Tibial artery (tissue), 4 donors: ENCODE measurements around the gene GNPTG.

Experiments used
- DNase-seq, 2 donors: peaks; one replicate each; pipeline ENCODE4 v3.0.0-alpha.2; 2019
- H3K27ac ChIP-seq, 2 donors: fragments of 200-600 bp; sonication (generic) in 1 of 2; 1 replicate in 1 of 2; 2 replicates in 1 of 2; pipeline ENCODE4 v1.5.1; 2018 to 2019; ENCODE audit warnings: mild to moderate bottlenecking in 1 of 2
- H3K27me3 ChIP-seq, 2 donors: fragments of 200-600 bp; sonication (generic) in 1 of 2; one replicate each; pipeline versions ENCODE4 v1.5.1 to v1.6.0; 2016 to 2019
- H3K36me3 ChIP-seq, 3 donors: fragments of 200-600 bp; sonication (generic) in 2 of 3; one replicate each; pipeline ENCODE4 v1.5.1; 2016 to 2019; ENCODE audit warnings: mild to moderate bottlenecking in 2 of 3
- H3K4me1 ChIP-seq, 4 donors: fragments of 200-600 bp; sonication (generic) in 2 of 4; 1 replicate in 3 of 4; 2 replicates in 1 of 4; pipeline ENCODE4 v1.5.1; 2016 to 2019
- H3K4me3 ChIP-seq, 2 donors: fragments of 200-600 bp; sonication (generic) in 1 of 2; 1 replicate in 1 of 2; 2 replicates in 1 of 2; pipeline ENCODE4 v1.5.1; 2018 to 2019; ENCODE audit warnings: mild to moderate bottlenecking in 2 of 2
- H3K9me3 ChIP-seq, 3 donors: fragments of 200-600 bp; sonication (generic) in 1 of 3; one replicate each; pipeline ENCODE4 v1.5.1; 2016 to 2019
- CTCF ChIP-seq, 2 experiments: fragments of 200-600 bp in 1 of 2; fragments of 450-650 bp in 1 of 2; IDR thresholded peaks; one replicate each; pipeline ENCODE4 v1.5.1; 2017 to 2019; ENCODE audit warnings: antibody characterized with exemption in 2 of 2, mild to moderate bottlenecking in 1 of 2, moderate library complexity in 1 of 2
- intact Hi-C: fragments of 100-400 bp; cut with DNase I; formaldehyde crosslinking; loops from one replicate; pipeline ENCODE4 v1.15.0; 2023; ENCODE audit warnings: low total_unique reads

The GNPTG gene

GRCh38 chr16:1380195-1380594 is 28.5 kb downstream of the GNPTG start:
- Histone ChIP-seq H3K4me3 (no peak overlapping the region), H3K9me3 (no peaks in the 10 kb centered on the region), H3K4me1 (peaks cover 8 to 28% (median 21%) of the 10 kb centered on the region in 4 donors), H3K27me3 (no peaks in the 10 kb centered on the region), H3K27ac (peak overlapping the region in 1 of 2 donors; percentile 90), H3K36me3 (peaks cover 33 to 65% (median 53%) of the 10 kb centered on the region in 3 donors)
- intact Hi-C loops, result no loop called here
- DNase-seq, result no peak
- no peak for TF ChIP-seq CTCF (IDR thresholded peaks at IDR 0.05)

- Histone ChIP-seq H3K36me3 (peaks cover 33 to 65% (median 46%) of the 10 kb centered on the region in 3 donors), H3K27ac (no peak overlapping the region), H3K4me1 (peaks cover 8 to 28% (median 21%) of the 10 kb centered on the region in 4 donors), H3K9me3 (no peaks in the 10 kb centered on the region), H3K27me3 (no peaks in the 10 kb centered on the region), H3K4me3 (no peak overlapping the region)
- DNase-seq, result no peak
- intact Hi-C loops, result loop anchor here (2.0 kb wide), 1 partner anchor 25 kb away; no protein-coding TSS in a partner anchor
- TF ChIP-seq CTCF (IDR thresholded peaks at IDR 0.05), result no peak
Observed at GRCh38 chr16:1381612-1382406, 30.1 kb downstream of the GNPTG start.

- H3K4me3 ChIP-seq, result no peak overlapping the region
- peaks cover 7 to 17% (median 12%) of the 10 kb centered on the region in 4 donors for H3K4me1 ChIP-seq
- intact Hi-C loops, result loop anchor here (2.0 kb wide), 1 partner anchor 23 kb away; no protein-coding TSS in a partner anchor
- no peak for DNase-seq
- no peak for TF ChIP-seq CTCF (IDR thresholded peaks at IDR 0.05)
- no peaks in the 10 kb centered on the region for H3K9me3 ChIP-seq
- H3K27me3 ChIP-seq, result no peaks in the 10 kb centered on the region
- H3K36me3 ChIP-seq, result peaks cover 37 to 80% (median 53%) of the 10 kb centered on the region in 3 donors
- no peak overlapping the region for H3K27ac ChIP-seq
Observed at GRCh38 chr16:1383556-1383955, 31.8 kb downstream of the GNPTG start.

- no peak for TF ChIP-seq CTCF (IDR thresholded peaks at IDR 0.05)
- H3K27me3 ChIP-seq, result no peaks in the 10 kb centered on the region
- H3K4me1 ChIP-seq, result peaks cover 0 to under 1% (median 0%) of the 10 kb centered on the region in 4 donors
- H3K9me3 ChIP-seq, result no peaks in the 10 kb centered on the region
- peaks cover 46 to 97% (median 70%) of the 10 kb centered on the region in 3 donors for H3K36me3 ChIP-seq
- no peak overlapping the region for H3K4me3 ChIP-seq
- DNase-seq, result no peak
- intact Hi-C loops, result no loop called here
- no peak overlapping the region for H3K27ac ChIP-seq
Observed at GRCh38 chr16:1385232-1385631, 33.5 kb downstream of the GNPTG start.

GRCh38 chr16:1387331-1387730 is 35.6 kb downstream of the GNPTG start:
- TF ChIP-seq CTCF (IDR thresholded peaks at IDR 0.05), result no peak
- Histone ChIP-seq H3K27me3 (no peaks in the 10 kb centered on the region), H3K9me3 (no peaks in the 10 kb centered on the region), H3K36me3 (peaks cover 48 to 99% (median 71%) of the 10 kb centered on the region in 3 donors), H3K27ac (no peak overlapping the region), H3K4me3 (no peak overlapping the region), H3K4me1 (no peaks in the 10 kb centered on the region)
- DNase-seq, result no peak
- intact Hi-C loops, result no loop called here
